ENCODE measurements around the gene PDCD4.

Gene PDCD4

DNA sequence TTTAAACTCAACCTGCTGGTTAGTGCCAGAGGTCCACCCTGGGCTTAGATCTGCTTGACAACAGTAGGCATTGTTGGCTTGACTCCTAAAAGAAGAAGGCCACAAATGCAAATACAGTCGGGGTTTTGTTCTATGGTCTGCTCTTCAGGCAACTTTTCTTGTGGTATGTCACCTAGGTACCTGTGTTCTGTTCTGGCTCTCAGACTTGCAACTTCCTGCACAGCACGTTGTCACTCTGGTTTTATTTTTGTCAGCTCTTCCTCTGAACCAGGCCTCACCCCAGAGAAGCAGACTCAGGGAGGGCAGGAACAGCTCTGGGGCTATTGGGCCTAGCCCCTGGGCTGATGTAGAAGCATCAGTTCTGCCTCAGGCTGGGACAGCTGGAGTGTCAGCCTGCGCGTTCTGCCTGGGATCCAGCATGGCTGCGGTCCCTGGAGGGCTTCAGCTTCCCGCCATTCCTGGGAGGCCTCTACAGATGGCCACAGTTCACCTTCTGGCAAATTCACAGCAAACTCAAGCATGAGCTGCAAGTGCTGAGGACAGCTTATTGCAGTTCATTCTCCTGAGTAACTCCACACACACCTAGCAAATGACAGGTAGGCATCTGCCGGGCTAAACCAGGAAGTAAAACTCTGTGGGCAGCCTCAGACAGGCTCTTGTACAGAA is 11.0 kb upstream of the PDCD4 start:
- Histone ChIP-seq H3K27ac (no peak overlapping the region; the same call in 1 of the 2 replicates), H3K9me3 (ENCODE audit: severe bottlenecking) (no peaks in the 10 kb centered on the region), H3K36me3 (no peaks in the 10 kb centered on the region), H3K4me3 (ENCODE audit: low read depth, low read length) (no peak overlapping the region), H3K27me3 (ENCODE audit: insufficient read depth, low read depth, severe bottlenecking) (no peaks in the 10 kb centered on the region)
- TF ChIP-seq, protein P1, sequence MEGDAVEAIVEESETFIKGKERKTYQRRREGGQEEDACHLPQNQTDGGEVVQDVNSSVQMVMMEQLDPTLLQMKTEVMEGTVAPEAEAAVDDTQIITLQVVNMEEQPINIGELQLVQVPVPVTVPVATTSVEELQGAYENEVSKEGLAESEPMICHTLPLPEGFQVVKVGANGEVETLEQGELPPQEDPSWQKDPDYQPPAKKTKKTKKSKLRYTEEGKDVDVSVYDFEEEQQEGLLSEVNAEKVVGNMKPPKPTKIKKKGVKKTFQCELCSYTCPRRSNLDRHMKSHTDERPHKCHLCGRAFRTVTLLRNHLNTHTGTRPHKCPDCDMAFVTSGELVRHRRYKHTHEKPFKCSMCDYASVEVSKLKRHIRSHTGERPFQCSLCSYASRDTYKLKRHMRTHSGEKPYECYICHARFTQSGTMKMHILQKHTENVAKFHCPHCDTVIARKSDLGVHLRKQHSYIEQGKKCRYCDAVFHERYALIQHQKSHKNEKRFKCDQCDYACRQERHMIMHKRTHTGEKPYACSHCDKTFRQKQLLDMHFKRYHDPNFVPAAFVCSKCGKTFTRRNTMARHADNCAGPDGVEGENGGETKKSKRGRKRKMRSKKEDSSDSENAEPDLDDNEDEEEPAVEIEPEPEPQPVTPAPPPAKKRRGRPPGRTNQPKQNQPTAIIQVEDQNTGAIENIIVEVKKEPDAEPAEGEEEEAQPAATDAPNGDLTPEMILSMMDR (IDR thresholded peaks at IDR 0.05; ENCODE audit: low read depth, low read length): no peak
- DNase-seq: peak; percentile 24

DNA sequence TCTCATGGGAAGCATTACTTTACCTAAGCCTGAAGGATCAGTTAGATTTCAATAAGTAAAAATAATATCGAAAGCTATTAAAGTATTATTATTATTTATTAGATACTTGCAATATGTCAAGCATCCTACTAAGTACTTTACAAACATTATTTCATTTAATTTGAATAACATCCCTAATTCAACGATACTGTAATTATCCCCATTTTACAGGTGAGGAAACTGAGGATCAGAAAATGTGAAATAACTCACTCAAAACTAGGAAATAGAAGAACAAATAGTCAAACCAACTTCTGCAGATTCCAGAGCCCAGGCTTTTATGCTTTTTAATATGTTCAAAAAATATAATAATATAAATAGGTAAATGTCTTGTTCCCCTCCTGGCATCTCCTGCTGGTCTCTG is 10.3 kb upstream of the PDCD4 start:
- Histone ChIP-seq H3K4me3 (ENCODE audit: low read depth, low read length) (no peak overlapping the region), H3K36me3 (no peaks in the 10 kb centered on the region), H3K27ac (no peak overlapping the region), H3K27me3 (ENCODE audit: insufficient read depth, low read depth, severe bottlenecking) (no peaks in the 10 kb centered on the region), H3K9me3 (ENCODE audit: severe bottlenecking) (no peaks in the 10 kb centered on the region)
- TF ChIP-seq, protein P1 (IDR thresholded peaks at IDR 0.05; ENCODE audit: low read depth, low read length): no peak
- DNase-seq: no peak

DNA sequence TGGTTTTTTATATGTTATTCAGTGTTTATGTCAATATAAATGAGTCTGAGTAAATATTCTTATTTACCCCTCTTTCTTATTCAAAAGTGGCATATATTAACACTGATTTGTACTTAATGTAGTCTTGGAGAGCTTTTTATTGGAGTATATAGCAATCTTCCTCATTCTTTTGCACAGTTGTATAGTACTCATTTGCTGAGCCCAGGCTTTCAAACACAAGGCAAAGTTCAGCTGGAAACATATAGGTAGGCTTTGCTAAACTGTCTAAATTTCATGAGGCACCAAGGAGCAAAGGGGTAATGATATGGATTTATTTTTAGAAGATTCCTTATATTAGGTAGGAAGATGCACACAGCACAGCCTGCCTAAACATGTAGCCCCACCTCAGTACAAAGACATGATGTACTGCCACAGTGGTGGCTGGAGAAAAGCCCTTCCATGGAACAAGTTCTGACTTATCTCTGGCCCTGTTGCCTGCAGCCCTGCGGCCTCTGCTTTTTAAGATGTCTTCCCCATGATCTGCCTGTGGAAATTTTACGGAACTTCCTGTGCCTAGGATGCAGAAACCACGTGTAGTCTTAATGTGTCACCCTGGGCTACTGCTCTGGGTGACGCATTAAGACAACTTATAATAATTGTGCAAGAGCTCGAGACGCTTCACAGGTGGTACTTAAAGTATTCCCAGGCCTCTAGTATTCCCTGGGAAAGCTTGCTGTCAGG is 9.6 kb upstream of the PDCD4 start:
- TF ChIP-seq, protein P1 (IDR thresholded peaks at IDR 0.05; ENCODE audit: low read depth, low read length): no peak
- no peak for DNase-seq
- Histone ChIP-seq H3K36me3 (no peaks in the 10 kb centered on the region), H3K9me3 (ENCODE audit: severe bottlenecking) (no peaks in the 10 kb centered on the region), H3K27ac (no peak overlapping the region), H3K27me3 (ENCODE audit: insufficient read depth, low read depth, severe bottlenecking) (no peaks in the 10 kb centered on the region), H3K4me3 (ENCODE audit: low read depth, low read length) (no peak overlapping the region)

DNA sequence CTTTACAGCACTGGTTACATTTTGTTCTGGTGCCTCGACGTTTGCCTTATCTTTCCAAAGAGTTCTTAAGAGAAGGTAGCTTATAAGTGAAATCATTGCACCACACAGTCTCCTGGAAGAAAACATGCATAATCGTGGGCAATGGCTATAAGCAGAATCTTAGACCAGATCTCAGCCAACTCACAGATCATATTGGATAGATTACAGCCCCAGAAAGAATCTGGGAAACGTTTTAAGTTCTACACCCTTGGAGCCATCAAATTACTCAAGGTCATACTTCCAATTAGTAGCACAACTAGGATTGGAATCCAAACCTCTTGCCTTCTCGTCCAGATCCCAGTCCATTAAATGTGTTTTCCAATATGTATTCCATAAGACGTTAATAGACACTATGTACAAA is 8.8 kb upstream of the PDCD4 start:
- no peaks in the 10 kb centered on the region for H3K36me3 ChIP-seq
- H3K9me3 ChIP-seq (ENCODE audit: severe bottlenecking): no peaks in the 10 kb centered on the region
- no peak overlapping the region for H3K4me3 ChIP-seq (ENCODE audit: low read depth, low read length)
- TF ChIP-seq, protein P1 (IDR thresholded peaks at IDR 0.05; ENCODE audit: low read depth, low read length): no peak
- H3K27me3 ChIP-seq (ENCODE audit: insufficient read depth, low read depth, severe bottlenecking): no peaks in the 10 kb centered on the region
- no peak overlapping the region for H3K27ac ChIP-seq
- DNase-seq: no peak

DNA sequence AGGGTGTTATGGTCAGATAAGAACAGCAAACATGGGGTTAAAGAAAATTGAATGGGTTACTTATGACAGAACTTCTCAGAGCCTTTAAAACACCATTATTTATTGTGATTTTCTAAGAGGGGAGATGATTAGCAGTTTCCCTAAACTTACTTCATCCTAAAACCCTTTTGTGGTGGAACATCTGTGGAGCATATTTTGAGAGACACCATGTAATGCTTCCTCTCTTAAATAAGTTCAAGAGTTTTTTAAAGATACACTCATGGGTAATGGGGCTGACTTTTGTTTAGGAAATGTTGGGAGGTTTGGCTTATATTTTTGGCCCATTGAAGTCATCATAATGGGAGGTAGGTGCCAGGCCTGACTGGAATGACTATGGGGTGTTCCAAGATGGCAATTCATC is 8.4 kb upstream of the PDCD4 start:
- no peak for DNase-seq
- Histone ChIP-seq H3K4me3 (ENCODE audit: low read depth, low read length) (no peak overlapping the region), H3K36me3 (no peaks in the 10 kb centered on the region), H3K27ac (no peak overlapping the region), H3K27me3 (ENCODE audit: insufficient read depth, low read depth, severe bottlenecking) (no peaks in the 10 kb centered on the region), H3K9me3 (ENCODE audit: severe bottlenecking) (no peaks in the 10 kb centered on the region)
- TF ChIP-seq, protein P1 (IDR thresholded peaks at IDR 0.05; ENCODE audit: low read depth, low read length): no peak
